RPMI8226 (cell line): ENCODE measurements around the gene SREBF2.

Experiments
- DNase-seq: peaks from one replicate; pipeline ENCODE4 v3.0.0-alpha.2; 2015

Gene SREBF2

GRCh38 chr22:41880653-41881052 lies 47.7 kb downstream of the SREBF2 start:
- no peak for DNase-seq

GRCh38 chr22:41883400-41883799 lies 50.5 kb downstream of the SREBF2 start:
- no peak for DNase-seq

- DNase-seq = no peak
Measured at GRCh38 chr22:41885116-41885515, 52.2 kb downstream of the SREBF2 start.

- DNase-seq = no peak
Measured at GRCh38 chr22:41885516-41885915, 52.6 kb downstream of the SREBF2 start.

GRCh38 chr22:41888627-41889200 lies 55.8 kb downstream of the SREBF2 start:
- DNase-seq = no peak

- no peak for DNase-seq
Measured at GRCh38 chr22:41891407-41891806, 58.5 kb downstream of the SREBF2 start.

GRCh38 chr22:41892721-41893120 lies 59.8 kb downstream of the SREBF2 start:
- no peak for DNase-seq

- no peak for DNase-seq
Measured at GRCh38 chr22:41893591-41894375, 60.9 kb downstream of the SREBF2 start.

- no peak for DNase-seq
Measured at GRCh38 chr22:41898645-41899044, 65.7 kb downstream of the SREBF2 start.

- DNase-seq = no peak
Measured at GRCh38 chr22:41899110-41899509, 66.2 kb downstream of the SREBF2 start.

GRCh38 chr22:41899992-41900651 lies 67.2 kb downstream of the SREBF2 start:
- DNase-seq = no peak

GRCh38 chr22:41900652-41901312 lies 67.9 kb downstream of the SREBF2 start:
- DNase-seq = no peak

- DNase-seq = no peak
Measured at GRCh38 chr22:41902016-41902415, 69.1 kb downstream of the SREBF2 start.

- DNase-seq = peak; percentile 69
Measured at GRCh38 chr22:41902932-41903421, 70.1 kb downstream of the SREBF2 start.

GRCh38 chr22:41904450-41905410 lies 71.8 kb downstream of the SREBF2 start:
- DNase-seq = no peak

GRCh38 chr22:41905411-41906202 lies 72.7 kb downstream of the SREBF2 start:
- DNase-seq = no peak

- no peak for DNase-seq
Measured at GRCh38 chr22:41906822-41907221, 73.9 kb downstream of the SREBF2 start.

GRCh38 chr22:41907436-41908401 lies 74.8 kb downstream of the SREBF2 start:
- no peak for DNase-seq

- no peak for DNase-seq
Measured at GRCh38 chr22:41908411-41909309, 75.8 kb downstream of the SREBF2 start.
